ENCODE measurements around the gene ECHS1. TPM values are rescaled to one million over a fixed set of nuclear protein-coding genes. Genes with fewer than 3 reads are reported as not detected.

Gene ECHS1
- total and polyA plus RNA-seq, 10 of the 15 experiments (the other 5 are each of a cell fraction or from before 2014, with no cell fraction given): 32.7 to 164 (median 62.4) TPM

DNA sequence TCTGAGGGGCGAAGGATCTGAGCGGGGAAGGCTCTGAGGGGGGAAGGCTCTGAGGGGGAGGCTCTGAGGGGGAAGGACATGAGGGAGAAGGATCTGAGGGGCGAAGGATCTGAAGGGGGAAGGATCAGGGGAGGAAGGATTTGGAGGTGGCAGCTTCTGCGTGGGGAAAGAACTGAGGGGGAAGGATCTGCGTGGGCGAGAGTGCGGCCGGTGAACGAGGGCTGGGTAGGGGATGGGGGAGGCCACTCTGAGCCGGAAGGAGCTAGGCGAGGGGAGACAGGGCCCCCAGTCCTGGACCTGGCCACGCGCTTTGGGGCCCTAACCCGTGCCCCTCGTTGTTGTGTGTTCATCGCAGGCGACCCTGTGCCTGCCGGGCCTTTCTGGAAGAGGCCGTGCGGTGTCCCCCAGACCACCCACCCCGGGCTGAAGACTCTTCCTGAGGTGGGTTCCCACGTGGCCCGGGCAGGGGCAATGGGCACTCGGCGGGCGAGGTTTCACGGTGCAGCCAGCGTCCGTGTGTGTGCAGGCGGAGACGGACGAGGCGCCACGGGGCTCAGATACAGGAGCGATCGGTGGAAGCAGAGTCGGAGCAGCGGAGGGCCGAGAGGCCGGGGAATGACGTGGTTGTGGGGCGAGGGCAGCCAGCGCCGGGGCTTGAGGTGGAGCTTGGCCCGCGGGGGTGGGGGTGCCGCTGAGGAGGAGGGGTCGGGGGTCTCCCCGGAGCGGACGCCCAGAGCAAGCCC lies 38.5 kb downstream of the ECHS1 start:
- WGBS (ENCODE audit: insufficient coverage, insufficient replicate concordance, low lambda C conversion rate, missing lambda C conversion rate): 32% methylated on average over 31 of the region's 51 CpGs
- DNase-seq (ENCODE audit: low read depth, low spot score) (no peak), ATAC-seq (peak; percentile 31), FAIRE-seq (no peak)
- Histone ChIP-seq H3K27ac (ENCODE audit: control insufficient read depth, insufficient read depth) (no peak overlapping the region), H3K4me3 (no peak overlapping the region), H3K4me1 (ENCODE audit: control insufficient read depth, insufficient read depth, low read length) (no peaks in the 10 kb centered on the region), H3K9ac (ENCODE audit: control insufficient read depth, insufficient read depth, low read length) (no peak overlapping the region), H4K20me1 (ENCODE audit: control insufficient read depth, insufficient read depth) (no peaks in the 10 kb centered on the region), H3K27me3 (replicated peaks in 1 of 2; ENCODE audit: control insufficient read depth in 2 of 2, insufficient read depth in 2 of 2, low read length in 1 of 2) (peaks cover 5 to 12% of the 10 kb centered on the region in 2 experiments), H3K9me3 (replicated peaks; ENCODE audit: control insufficient read depth, insufficient read depth, low read length) (no peaks in the 10 kb centered on the region; the same call in 2 of the 3 replicates), H2AFZ (ENCODE audit: control insufficient read depth, low read depth, low read length) (no peak overlapping the region), H3K79me2 (ENCODE audit: control insufficient read depth, insufficient read depth, low read length) (no peaks in the 10 kb centered on the region), H3K36me3 (ENCODE audit: control insufficient read depth in 2 of 2, insufficient read depth in 2 of 2, low read length in 1 of 2) (no peaks in the 10 kb centered on the region), H3K4me2 (ENCODE audit: control insufficient read depth, insufficient read depth) (0 out of 2 replicates have a peak overlapping the region, but pooled peaks have one; percentile 2)
- in situ Hi-C loops (cut with MboI) (no loop called here), intact Hi-C loops (cut with micrococcal nuclease; ENCODE audit: unreplicated experiment) (no loop called here)
- TF ChIP-seq SRF (IDR thresholded peaks at IDR 0.05; ENCODE audit: low read depth in 2 of 2, low read length in 2 of 2) (no peak), STAT1 (conservative IDR thresholded peaks at IDR 0.05) (no peak), EP300 (IDR thresholded peaks at IDR 0.05; ENCODE audit: borderline replicate concordance in 1 of 2, control insufficient read depth in 1 of 2, low read depth in 2 of 2, low read length in 2 of 2) (no peak), SIX5 (IDR thresholded peaks at IDR 0.05; ENCODE audit: low read depth, low read length, severe bottlenecking) (no peak), FOS (IDR thresholded peaks at IDR 0.05; ENCODE audit: borderline replicate concordance, extremely low read depth, insufficient read length) (no peak), E4F1 (IDR thresholded peaks at IDR 0.05; ENCODE audit: borderline replicate concordance, partially characterized antibody) (no peak), NFIC (IDR thresholded peaks at IDR 0.05; ENCODE audit: low read depth, low read length) (no peak), RAD51 (IDR thresholded peaks at IDR 0.05) (no peak)
- TF ChIP-seq, protein P1, sequence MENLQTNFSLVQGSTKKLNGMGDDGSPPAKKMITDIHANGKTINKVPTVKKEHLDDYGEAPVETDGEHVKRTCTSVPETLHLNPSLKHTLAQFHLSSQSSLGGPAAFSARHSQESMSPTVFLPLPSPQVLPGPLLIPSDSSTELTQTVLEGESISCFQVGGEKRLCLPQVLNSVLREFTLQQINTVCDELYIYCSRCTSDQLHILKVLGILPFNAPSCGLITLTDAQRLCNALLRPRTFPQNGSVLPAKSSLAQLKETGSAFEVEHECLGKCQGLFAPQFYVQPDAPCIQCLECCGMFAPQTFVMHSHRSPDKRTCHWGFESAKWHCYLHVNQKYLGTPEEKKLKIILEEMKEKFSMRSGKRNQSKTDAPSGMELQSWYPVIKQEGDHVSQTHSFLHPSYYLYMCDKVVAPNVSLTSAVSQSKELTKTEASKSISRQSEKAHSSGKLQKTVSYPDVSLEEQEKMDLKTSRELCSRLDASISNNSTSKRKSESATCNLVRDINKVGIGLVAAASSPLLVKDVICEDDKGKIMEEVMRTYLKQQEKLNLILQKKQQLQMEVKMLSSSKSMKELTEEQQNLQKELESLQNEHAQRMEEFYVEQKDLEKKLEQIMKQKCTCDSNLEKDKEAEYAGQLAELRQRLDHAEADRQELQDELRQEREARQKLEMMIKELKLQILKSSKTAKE (IDR thresholded peaks at IDR 0.05; ENCODE audit: low read depth, poor library complexity, severe bottlenecking): no peak
- ChIA-PET POLR2A (no interaction called here), RAD21 (ENCODE audit: unreplicated experiment) (no interaction called here), CTCF (no interaction called here), SMC1A (ENCODE audit: uncharacterized antibody, unreplicated experiment) (no interaction called here)
- no TSS peak for BruUV-seq (replicated peaks)

All from GM12878 (cell line).